GM23338 (cell line): Measurements from ENCODE around the gene NT5C1A. TPM values are rescaled to one million over a fixed set of nuclear protein-coding genes. Genes with fewer than 3 reads are reported as not detected.

Source experiments
- ATAC-seq: fragments of 200-7000 bp; cut with Tn5 transposase; 3 replicates; pipeline ENCODE4 v1.9.1; 2020
- DNase-seq: peaks from one replicate; pipeline ENCODE4 v3.0.0-alpha.2; 2015; ENCODE audit warnings: low spot score
- H2AFZ ChIP-seq: fragments of 200-600 bp; sonication (generic); 2 replicates; pipeline ENCODE4 v1.8.0; 2016; ENCODE audit warnings: antibody characterized with exemption, mild to moderate bottlenecking, moderate library complexity
- H3F3A ChIP-seq: fragments of 200-600 bp; sonication (generic); replicated peaks from 2 replicates; pipeline ENCODE4 v1.8.0; 2017; ENCODE audit warnings: antibody characterized with exemption, mixed run types, low read depth
- H3K27ac ChIP-seq: fragments of 200-600 bp; sonication (generic); 2 replicates; pipeline ENCODE4 v1.6.1; 2016; ENCODE audit warnings: low read depth
- H3K27me3 ChIP-seq: fragments of 200-600 bp; sonication (generic); 2 replicates; pipeline ENCODE4 v1.8.0; 2016; ENCODE audit warnings: mild to moderate bottlenecking, mixed run types, moderate library complexity; ENCODE audit not compliant: insufficient read depth
- H3K36me3 ChIP-seq: fragments of 200-600 bp; sonication (generic); 2 replicates; pipeline ENCODE4 v1.8.0; 2016; ENCODE audit warnings: mild to moderate bottlenecking; ENCODE audit not compliant: insufficient read depth
- H3K4me1 ChIP-seq: fragments of 200-600 bp; sonication (generic); 2 replicates; pipeline ENCODE4 v1.8.0; 2016; ENCODE audit warnings: mild to moderate bottlenecking, moderate library complexity; ENCODE audit not compliant: insufficient read depth
- H3K4me2 ChIP-seq: fragments of 200-600 bp; sonication (generic); 2 replicates; pipeline ENCODE4 v1.7.1; 2017; ENCODE audit warnings: mixed run types
- H3K4me3 ChIP-seq: fragments of 200-600 bp; sonication (generic); 2 replicates; pipeline ENCODE4 v1.6.1; 2016; ENCODE audit warnings: mixed run types
- H3K79me2 ChIP-seq: fragments of 200-600 bp; sonication (generic); replicated peaks from 2 replicates; pipeline ENCODE4 v1.8.0; 2017; ENCODE audit warnings: mild to moderate bottlenecking; ENCODE audit not compliant: insufficient read depth
- H3K9me2 ChIP-seq: fragments of 200-600 bp; sonication (generic); 2 replicates; pipeline ENCODE4 v1.8.0; 2017; ENCODE audit not compliant: insufficient read depth
- H4K20me1 ChIP-seq: fragments of 200-600 bp; sonication (generic); replicated peaks from 2 replicates; pipeline ENCODE4 v1.8.0; 2017; ENCODE audit warnings: mild to moderate bottlenecking; ENCODE audit not compliant: insufficient read depth
- H3K27ac Mint-ChIP-seq: 2 replicates; pipeline ENCODE4 v1.8.0; 2020; ENCODE audit warnings: inconsistent platforms, mild to moderate bottlenecking, moderate library complexity, mixed read lengths
- H3K27me3 Mint-ChIP-seq: 3 replicates; pipeline ENCODE4 v1.8.0; 2022; ENCODE audit warnings: low read depth, mild to moderate bottlenecking, moderate library complexity, mixed read lengths, inconsistent platforms; ENCODE audit not compliant: insufficient read depth, poor library complexity
- H3K36me3 Mint-ChIP-seq: 3 replicates; pipeline ENCODE4 v1.8.0; 2021; ENCODE audit warnings: low read depth, mild to moderate bottlenecking, inconsistent platforms, moderate library complexity, mixed read lengths
- H3K4me1 Mint-ChIP-seq: 3 replicates; pipeline ENCODE4 v1.8.0; 2020; ENCODE audit warnings: mild to moderate bottlenecking, inconsistent platforms, mixed read lengths
- H3K4me3 Mint-ChIP-seq: 3 replicates; pipeline ENCODE4 v1.8.0; 2021; ENCODE audit warnings: moderate library complexity, mild to moderate bottlenecking, inconsistent platforms, mixed read lengths
- H3K9me3 Mint-ChIP-seq: 3 replicates; pipeline ENCODE4 v1.8.0; 2020; ENCODE audit warnings: moderate library complexity, mild to moderate bottlenecking, inconsistent platforms, mixed read lengths
- CREB1 ChIP-seq: fragments of 250-450 bp; sonication (Bioruptor Pico); IDR thresholded peaks from 2 replicates; pipeline ENCODE4 v1.5.0; 2020; ENCODE audit warnings: low read depth, mild to moderate bottlenecking, moderate library complexity
- CTCF ChIP-seq, 2 experiments: fragments of 200-600 bp in 1 of 2; sonication (generic) in 1 of 2; conservative IDR thresholded peaks; 2 replicates each; pipeline versions ENCODE4 v1.5.1 to v1.6.1; 2016 to 2017; ENCODE audit warnings: antibody characterized with exemption in 2 of 2, low read depth in 2 of 2, mild to moderate bottlenecking in 2 of 2, moderate library complexity in 1 of 2
- EZH2 ChIP-seq: fragments of 200-600 bp; sonication (generic); IDR thresholded peaks from one replicate; pipeline ENCODE4 v1.8.0; 2017; ENCODE audit warnings: antibody characterized with exemption, mild to moderate bottlenecking, low read depth; ENCODE audit not compliant: unreplicated experiment
- EZH2phosphoT487 ChIP-seq: fragments of 200-600 bp; sonication (generic); IDR thresholded peaks from one replicate; pipeline ENCODE4 v1.8.1; 2018; ENCODE audit warnings: antibody characterized with exemption; ENCODE audit not compliant: unreplicated experiment
- JUNB ChIP-seq: IDR thresholded peaks from one replicate; pipeline ENCODE4 v1.6.1; 2016; ENCODE audit warnings: antibody characterized with exemption; ENCODE audit not compliant: unreplicated experiment
- REST ChIP-seq: IDR thresholded peaks from one replicate; pipeline ENCODE4 v1.6.1; 2018; ENCODE audit warnings: antibody characterized with exemption; ENCODE audit not compliant: unreplicated experiment
- STAT1 ChIP-seq: IDR thresholded peaks from one replicate; pipeline ENCODE4 v1.6.1; 2016; ENCODE audit warnings: antibody characterized with exemption; ENCODE audit not compliant: unreplicated experiment
- ZNF462 ChIP-seq: fragments of 250-450 bp; sonication (Bioruptor Pico); IDR thresholded peaks from 2 replicates; pipeline ENCODE4 v1.5.0; 2020; ENCODE audit warnings: mild to moderate bottlenecking, moderate library complexity
- polyA plus RNA-seq: library from polyadenylated mRNA; unstranded; fragments of >200 nt; fragmentation: Nextera tagmentation; extraction: Ambion mirVana; gene quantifications from 2 replicates; pipeline ENCODE4 v1.2.1, GENCODE V29; 2016
- total RNA-seq: library from RNA; depleted of rRNA; stranded (reverse); fragments of >200 nt; shearing (Covaris generic); gene quantifications from 2 replicates; pipeline ENCODE4 v1.2.3, GENCODE V29; 2014

The NT5C1A gene
- total and polyA plus RNA-seq, 2 experiments from 2014 or later = not detected

DNA sequence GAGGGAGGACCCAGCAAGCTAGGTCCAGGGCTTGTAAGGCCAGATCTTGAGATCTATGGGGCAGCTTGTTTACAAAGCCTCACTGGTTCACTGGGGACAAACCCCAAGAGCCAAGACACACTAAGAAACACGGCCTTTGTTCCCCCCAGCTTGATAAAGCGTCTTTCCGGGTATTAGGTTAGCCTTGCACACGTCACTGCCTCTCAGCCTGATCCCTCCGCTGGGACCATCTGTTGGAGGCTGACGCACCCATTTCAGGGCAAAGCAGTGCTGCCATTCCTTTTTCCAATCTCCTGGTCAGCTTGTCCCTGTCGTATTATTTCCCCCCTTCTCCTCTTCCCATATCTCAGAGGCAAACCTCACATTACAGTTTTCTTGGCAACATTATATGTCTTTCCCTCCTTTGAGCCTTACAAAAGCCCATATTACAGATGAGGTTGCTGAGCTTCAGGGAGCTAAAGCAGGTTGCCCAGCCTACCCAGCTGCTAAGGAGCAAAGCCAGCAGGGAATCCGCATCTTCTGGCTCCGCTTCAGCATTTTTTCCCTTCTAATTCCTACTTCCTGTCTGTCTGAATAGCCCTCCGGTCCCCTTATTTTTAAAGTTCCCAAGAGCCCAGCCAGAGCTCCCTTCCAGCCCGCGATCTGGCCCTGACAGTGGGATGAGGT, 36.6 kb downstream of the NT5C1A start:
- ATAC-seq (no peak), DNase-seq (peak; percentile 37)
- 0 out of 2 replicates have a peak, but pooled peaks cover 6% of the 10 kb centered on the region for H3F3A ChIP-seq
- H3K4me2 ChIP-seq = peak overlapping the region; percentile 71
- TF ChIP-seq CREB1 (CRISPR knock-in tag) = no peak
- no peak overlapping the region; the same call in 2 of the 3 replicates for H3K4me3 Mint-ChIP-seq
- H3K9me3 Mint-ChIP-seq = no peaks in the 10 kb centered on the region
- H2AFZ ChIP-seq = no peak overlapping the region
- H4K20me1 ChIP-seq = peaks cover 3% of the 10 kb centered on the region
- H3K27me3 Mint-ChIP-seq = peaks cover 53% of the 10 kb centered on the region
- peaks cover 25% of the 10 kb centered on the region for H3K4me1 Mint-ChIP-seq
- no peaks in the 10 kb centered on the region; the same call in 2 of the 3 replicates for H3K36me3 Mint-ChIP-seq
- peak overlapping the region; percentile 55; the same call in 1 of the 2 replicates for H3K27ac ChIP-seq
- no peaks in the 10 kb centered on the region for H3K9me2 ChIP-seq
- no peak overlapping the region for H3K4me3 ChIP-seq
- H3K4me1 ChIP-seq = peaks cover 22% of the 10 kb centered on the region
- H3K27ac Mint-ChIP-seq = no peak overlapping the region
- no peaks in the 10 kb centered on the region for H3K79me2 ChIP-seq
- H3K36me3 ChIP-seq = no peaks in the 10 kb centered on the region
- peaks cover 77% of the 10 kb centered on the region for H3K27me3 ChIP-seq

DNA sequence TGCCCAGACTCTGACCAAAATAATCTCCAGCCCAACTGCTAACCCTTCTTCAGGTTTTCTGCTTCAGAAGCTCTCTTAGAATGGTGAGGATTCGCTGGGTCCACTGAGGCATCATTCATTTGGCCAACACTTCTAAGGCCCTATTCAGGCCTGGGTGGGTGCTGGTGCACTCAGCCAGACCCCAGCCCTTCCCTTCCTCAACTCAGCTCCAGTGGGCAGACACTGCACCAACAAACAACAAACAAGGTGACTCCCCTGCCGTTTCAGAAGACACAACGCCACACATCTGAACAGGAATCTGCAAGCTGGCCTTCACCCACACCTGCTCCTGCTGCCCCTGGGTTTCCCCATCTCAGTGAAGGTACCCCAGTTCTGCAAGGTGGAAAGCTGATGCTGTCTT, 38.5 kb downstream of the NT5C1A start:
- peak overlapping the region; percentile 60 for H3K4me3 Mint-ChIP-seq
- Histone ChIP-seq H3K79me2 (no peaks in the 10 kb centered on the region), H3K9me2 (no peaks in the 10 kb centered on the region), H3F3A (0 out of 2 replicates have a peak, but pooled peaks cover 3% of the 10 kb centered on the region), H3K4me1 (peaks cover 22% of the 10 kb centered on the region), H4K20me1 (peaks cover 3% of the 10 kb centered on the region; the same call in 1 of the 2 replicates), H3K36me3 (no peaks in the 10 kb centered on the region), H3K4me2 (peak overlapping the region; percentile 74), H3K4me3 (peak overlapping the region; percentile 53), H2AFZ (peak overlapping the region; percentile 52; the same call in 1 of the 2 replicates), H3K27me3 (peaks cover 65% of the 10 kb centered on the region), H3K27ac (no peak overlapping the region)
- H3K4me1 Mint-ChIP-seq = peaks cover 25% of the 10 kb centered on the region
- peaks cover 36% of the 10 kb centered on the region for H3K27me3 Mint-ChIP-seq
- H3K9me3 Mint-ChIP-seq = no peaks in the 10 kb centered on the region
- H3K27ac Mint-ChIP-seq = no peak overlapping the region
- TF ChIP-seq ZNF462 (CRISPR knock-in tag) (no peak), REST (no peak), STAT1 (no peak), EZH2 (no peak), JUNB (no peak), CTCF (conservative IDR thresholded peaks at IDR 0.05; ENCODE audit: low read depth in 2 of 2) (no peak), EZH2phosphoT487 (no peak), CREB1 (CRISPR knock-in tag) (no peak)
- no peaks in the 10 kb centered on the region; the same call in 2 of the 3 replicates for H3K36me3 Mint-ChIP-seq
- DNase-seq (no peak), ATAC-seq (no peak; the same call in 2 of the 3 replicates)
